Panc1 (cell line): ENCODE measurements around the gene IRAK4. TPM values are rescaled to one million over a fixed set of nuclear protein-coding genes. Genes with fewer than 3 reads are reported as not detected.

Source experiments
- ATAC-seq: fragments of 200-7000 bp; cut with Tn5 transposase; 2 replicates; pipeline ENCODE4 v1.9.1; 2020; ENCODE audit warnings: mild to moderate bottlenecking, moderate library complexity
- BruUV-seq: library from RNA; stranded (reverse); fragments of 400-500 nt; replicated peaks from 2 replicates; lab custom pipeline; 2021; lab: Mats Ljungman, UMichigan
- CTCF ChIA-PET: fragments of 300-600 bp; sonication (Branson Sonifier 250); formaldehyde crosslinking; loops from one replicate; lab custom pipeline; 2022; ENCODE audit warnings: antibody characterized with exemption; lab: Charles Lee
- POLR2A ChIA-PET: fragments of 300-600 bp; sonication (Branson Sonifier 250); formaldehyde crosslinking; loops from one replicate; lab custom pipeline; 2022; ENCODE audit warnings: antibody characterized with exemption; lab: Charles Lee
- DNase-seq: peaks from one replicate; pipeline ENCODE4 v3.0.0-alpha.2; 2010; ENCODE audit warnings: low read depth, low spot score
- H3K27ac ChIP-seq: 2 replicates; pipeline ENCODE4 v1.5.1; 2011; ENCODE audit warnings: mild to moderate bottlenecking, low read length, inconsistent platforms
- H3K27me3 ChIP-seq: fragments of 200-500 bp; sonication (Bioruptor generic); 2 replicates; pipeline ENCODE4 v1.6.0; 2014; ENCODE audit warnings: low read length, inconsistent platforms; ENCODE audit not compliant: control insufficient read depth, insufficient read depth
- H3K36me3 ChIP-seq: fragments of 200-500 bp; sonication (Bioruptor generic); 2 replicates; pipeline ENCODE4 v1.5.1; 2014; ENCODE audit warnings: inconsistent platforms, mild to moderate bottlenecking, low read length, moderate library complexity; ENCODE audit not compliant: control insufficient read depth, insufficient read depth
- H3K4me1 ChIP-seq: 2 replicates; pipeline ENCODE4 v1.5.1; 2011; ENCODE audit warnings: inconsistent platforms, mild to moderate bottlenecking, low read length, moderate library complexity; ENCODE audit not compliant: control insufficient read depth, insufficient read depth
- H3K4me3 ChIP-seq, 2 experiments: 2 replicates each; pipeline ENCODE4 v1.5.1; 2011 to 2012; ENCODE audit warnings: low read depth in 2 of 2, low read length in 2 of 2, mild to moderate bottlenecking in 2 of 2, inconsistent platforms in 1 of 2, moderate library complexity in 1 of 2
- H3K9me3 ChIP-seq: fragments of 200-500 bp; sonication (Bioruptor generic); 2 replicates; pipeline ENCODE4 v1.5.1; 2014; ENCODE audit warnings: low read depth, mild to moderate bottlenecking, inconsistent platforms, low read length, moderate library complexity; ENCODE audit not compliant: control insufficient read depth, insufficient read depth
- CTCF ChIP-seq: fragments of 450-650 bp; IDR thresholded peaks from 2 replicates; pipeline ENCODE4 v1.5.1; 2017; ENCODE audit warnings: mild to moderate bottlenecking
- POLR2AphosphoS5 ChIP-seq: IDR thresholded peaks from 2 replicates; pipeline ENCODE4 v1.6.1; 2012; ENCODE audit warnings: mild to moderate bottlenecking, low read depth, low read length, moderate library complexity
- REST ChIP-seq, 2 experiments: IDR thresholded peaks; 2 replicates each; pipeline ENCODE4 v1.6.1; 2011 to 2012; ENCODE audit warnings: low read depth in 2 of 2, control low read depth in 1 of 2, low read length in 1 of 2, mild to moderate bottlenecking in 1 of 2, moderate library complexity in 1 of 2; ENCODE audit not compliant: insufficient read depth in 1 of 2
- SIN3A ChIP-seq: IDR thresholded peaks from 2 replicates; pipeline ENCODE4 v1.6.1; 2012; ENCODE audit warnings: low read depth, mild to moderate bottlenecking, low read length, moderate library complexity, borderline replicate concordance; ENCODE audit not compliant: insufficient read depth
- TCF7L2 ChIP-seq: IDR thresholded peaks from 2 replicates; pipeline ENCODE4 v1.6.1; 2011; ENCODE audit warnings: mild to moderate bottlenecking, low read depth, low read length, inconsistent platforms
- in situ Hi-C: cut with HindIII; loops from 2 replicates; pipeline ENCODE4 v1.10.0; 2016; ENCODE audit warnings: low sequenced_read_pairs, low pct_unique_long_range_greater_than_20kb
- intact Hi-C: fragments of 100-400 bp; cut with micrococcal nuclease; formaldehyde crosslinking; loops from one replicate; pipeline ENCODE4 v1.10.0; 2022; ENCODE audit not compliant: unreplicated experiment
- total RNA-seq: library from RNA; stranded (reverse); gene quantifications from one replicate; pipeline ENCODE4 v1.2.1, GENCODE V29; 2021; ENCODE audit not compliant: unreplicated experiment

Gene IRAK4
- total RNA-seq, 1 experiment from 2014 or later, result 11.3 TPM

DNA sequence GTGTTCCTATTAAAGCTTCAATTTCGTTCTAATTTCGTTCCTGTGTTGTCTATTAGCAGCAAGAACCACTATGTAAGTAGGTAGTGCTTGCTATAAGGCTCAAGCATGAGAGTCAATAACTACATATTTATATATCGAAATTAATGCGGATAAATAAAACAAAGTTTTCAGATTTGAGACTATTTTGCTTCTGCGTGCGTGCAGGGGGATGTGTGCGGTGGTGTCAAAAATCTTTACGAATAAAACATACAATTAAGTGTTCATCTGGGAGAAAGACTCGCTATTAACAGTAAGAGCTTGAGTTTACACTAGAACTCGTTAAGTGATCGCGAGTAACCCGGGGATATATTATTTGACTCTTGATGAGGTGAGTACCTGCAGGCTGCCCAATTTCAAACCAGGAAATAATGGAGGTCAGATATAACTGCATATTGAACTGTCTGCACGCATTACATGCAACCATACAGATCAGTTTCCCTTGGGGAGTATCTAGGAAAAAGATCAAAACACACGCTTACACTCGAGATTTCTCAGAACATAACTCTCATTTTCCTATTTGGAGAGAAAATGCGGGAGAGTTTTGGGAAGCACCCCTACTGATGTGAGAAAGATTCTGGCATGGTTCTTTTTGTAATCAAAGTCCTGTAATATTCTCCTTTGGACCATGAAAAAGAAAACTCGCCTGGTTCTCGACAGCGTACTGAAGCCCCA, 46.6 kb downstream of the IRAK4 start:
- TF ChIP-seq SIN3A, result no peak
- TF ChIP-seq REST (IDR thresholded peaks at IDR 0.05; ENCODE audit: insufficient read depth in 1 of 2, low read depth in 2 of 2, low read length in 1 of 2), result no peak
- no peak for TF ChIP-seq CTCF
- no peak for TF ChIP-seq POLR2AphosphoS5
- Histone ChIP-seq H3K27ac (peak overlapping the region; percentile 91), H3K4me3 (peak overlapping the region; percentile 95 to 98), H3K36me3 (peaks cover 30% of the 10 kb centered on the region), H3K27me3 (no peaks in the 10 kb centered on the region), H3K9me3 (no peaks in the 10 kb centered on the region), H3K4me1 (peaks cover 18% of the 10 kb centered on the region)
- ATAC-seq (no peak), DNase-seq (no peak)
- intact Hi-C loops, result no loop called here
- ChIA-PET CTCF (interaction anchor here (0.6 to 1.0 kb wide), 2 partner anchors 77 to 357 kb away, joined by 3 read pairs; no protein-coding TSS in a partner anchor), POLR2A (interaction anchor here (0.6 to 1.0 kb wide), 2 partner anchors 9 to 22 kb away, joined by 3 read pairs; no protein-coding TSS in a partner anchor)
- in situ Hi-C loops, result no loop called here
- TSS peak; percentile 58 for BruUV-seq

- in situ Hi-C loops, result no loop called here
- no TSS peak for BruUV-seq
- no peak for DNase-seq
These were observed 47.3 kb downstream of the IRAK4 start, which contains the start of gene TWF1 for GRCh38 chr12:43805860-43806736. Gene TWF1, minus strand, starts transcription at chr12:43806317. Its CDS starts 72 bp downstream, at chr12:43806245.

More at GRCh38 chr12:43805860-43806736, 47.3 kb downstream of the IRAK4 start, which contains the start of gene TWF1:
- peak; percentile 73 for TF ChIP-seq POLR2AphosphoS5
- no peak for TF ChIP-seq TCF7L2
- peak; percentile 81; the same call in 1 of the 2 replicates for TF ChIP-seq SIN3A
- TF ChIP-seq REST (IDR thresholded peaks at IDR 0.05; ENCODE audit: insufficient read depth in 1 of 2, low read depth in 2 of 2, low read length in 1 of 2), result no peak
- TF ChIP-seq CTCF, result peak; percentile 30; the same call in 1 of the 2 replicates
- Histone ChIP-seq H3K9me3 (no peaks in the 10 kb centered on the region), H3K4me1 (peaks cover 18% of the 10 kb centered on the region), H3K36me3 (peaks cover 29% of the 10 kb centered on the region), H3K27me3 (no peaks in the 10 kb centered on the region), H3K4me3 (peak within 1 kb of the TSS; percentile 95 to 98), H3K27ac (peak within 1 kb of the TSS; percentile 98)
- peak; percentile 99 for ATAC-seq
- intact Hi-C loops, result no loop called here
- ChIA-PET POLR2A (interaction anchor here (0.6 to 1.0 kb wide), 3 partner anchors 10 to 23 kb away, joined by 3 read pairs; no protein-coding TSS in a partner anchor), CTCF (interaction anchor here (0.6 to 1.0 kb wide), 4 partner anchors 76 to 358 kb away, joined by 3 to 10 read pairs (median 3); no protein-coding TSS in a partner anchor)
